Coronary artery (tissue), 2 donors: ENCODE measurements around the gene TMEM198.

Experiments
- DNase-seq: peaks from one replicate; pipeline ENCODE4 v3.0.0-alpha.2; 2017; ENCODE audit warnings: low spot score
- H3K27ac ChIP-seq, 2 donors: fragments of 200-600 bp; sonication (generic); one replicate each; pipeline ENCODE4 v1.5.1; 2016 to 2019
- H3K4me3 ChIP-seq: fragments of 200-600 bp; sonication (generic); 2 replicates; pipeline ENCODE4 v1.5.1; 2016; ENCODE audit warnings: mild to moderate bottlenecking, moderate library complexity
- CTCF ChIP-seq: fragments of 200-600 bp; sonication (generic); IDR thresholded peaks from one replicate; pipeline ENCODE4 v1.5.1; 2019; ENCODE audit warnings: antibody characterized with exemption

TMEM198 gene

GRCh38 chr2:219559156-219559915 lies 15.5 kb downstream of the TMEM198 start:
- no peak for TF ChIP-seq CTCF
- H3K4me3 ChIP-seq = no peak overlapping the region
- H3K27ac ChIP-seq = no peak overlapping the region
- no peak for DNase-seq

GRCh38 chr2:219560037-219560892 lies 16.4 kb downstream of the TMEM198 start:
- Histone ChIP-seq H3K4me3 (no peak overlapping the region), H3K27ac (no peak overlapping the region)
- TF ChIP-seq CTCF = peak; percentile 90
- DNase-seq = no peak

- DNase-seq = no peak
- Histone ChIP-seq H3K4me3 (no peak overlapping the region), H3K27ac (no peak overlapping the region)
- no peak for TF ChIP-seq CTCF
These were observed 17.0 kb downstream of the TMEM198 start for GRCh38 chr2:219560893-219561178.

GRCh38 chr2:219561179-219562048 lies 17.6 kb downstream of the TMEM198 start:
- no peak for TF ChIP-seq CTCF
- peak; percentile 50 for DNase-seq
- H3K27ac ChIP-seq = no peak overlapping the region
- no peak overlapping the region for H3K4me3 ChIP-seq

- TF ChIP-seq CTCF = no peak
- H3K27ac ChIP-seq = no peak overlapping the region
- DNase-seq = peak; percentile 69
- H3K4me3 ChIP-seq = no peak overlapping the region
These were observed 18.5 kb downstream of the TMEM198 start for GRCh38 chr2:219562049-219563020.

- Histone ChIP-seq H3K4me3 (no peak overlapping the region), H3K27ac (no peak overlapping the region)
- TF ChIP-seq CTCF = no peak
- no peak for DNase-seq
These were observed 19.6 kb downstream of the TMEM198 start for GRCh38 chr2:219563271-219563928.
